ENCODE results near the gene ADGRD1.

Gene ADGRD1

DNA sequence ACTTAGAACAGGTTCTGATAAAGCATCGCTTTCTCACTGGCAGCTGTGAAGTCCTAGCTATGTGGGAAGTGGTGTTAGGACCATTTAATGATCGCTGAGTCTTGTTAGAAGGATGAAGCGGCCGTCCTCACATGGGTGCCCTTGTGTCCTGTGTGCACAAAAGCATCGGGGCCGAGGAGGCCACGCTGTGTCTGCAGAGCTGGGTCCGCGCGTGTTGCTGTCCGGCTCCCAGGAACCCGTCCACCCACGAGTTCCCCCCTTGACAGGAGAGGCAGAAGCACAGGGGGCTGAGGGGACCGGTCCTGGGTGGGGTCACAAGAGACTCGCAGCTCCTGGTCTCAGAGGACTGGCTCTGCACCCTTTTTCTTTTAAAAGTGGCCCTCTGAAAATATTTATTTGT lies 90.4 kb downstream of the ADGRD1 start:
- no peak overlapping the region for H3K4me3 ChIP-seq (ENCODE audit: low read depth, low read length)
- TF ChIP-seq, protein P1, sequence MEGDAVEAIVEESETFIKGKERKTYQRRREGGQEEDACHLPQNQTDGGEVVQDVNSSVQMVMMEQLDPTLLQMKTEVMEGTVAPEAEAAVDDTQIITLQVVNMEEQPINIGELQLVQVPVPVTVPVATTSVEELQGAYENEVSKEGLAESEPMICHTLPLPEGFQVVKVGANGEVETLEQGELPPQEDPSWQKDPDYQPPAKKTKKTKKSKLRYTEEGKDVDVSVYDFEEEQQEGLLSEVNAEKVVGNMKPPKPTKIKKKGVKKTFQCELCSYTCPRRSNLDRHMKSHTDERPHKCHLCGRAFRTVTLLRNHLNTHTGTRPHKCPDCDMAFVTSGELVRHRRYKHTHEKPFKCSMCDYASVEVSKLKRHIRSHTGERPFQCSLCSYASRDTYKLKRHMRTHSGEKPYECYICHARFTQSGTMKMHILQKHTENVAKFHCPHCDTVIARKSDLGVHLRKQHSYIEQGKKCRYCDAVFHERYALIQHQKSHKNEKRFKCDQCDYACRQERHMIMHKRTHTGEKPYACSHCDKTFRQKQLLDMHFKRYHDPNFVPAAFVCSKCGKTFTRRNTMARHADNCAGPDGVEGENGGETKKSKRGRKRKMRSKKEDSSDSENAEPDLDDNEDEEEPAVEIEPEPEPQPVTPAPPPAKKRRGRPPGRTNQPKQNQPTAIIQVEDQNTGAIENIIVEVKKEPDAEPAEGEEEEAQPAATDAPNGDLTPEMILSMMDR (IDR thresholded peaks at IDR 0.05; ENCODE audit: low read depth, low read length): no peak

DNA sequence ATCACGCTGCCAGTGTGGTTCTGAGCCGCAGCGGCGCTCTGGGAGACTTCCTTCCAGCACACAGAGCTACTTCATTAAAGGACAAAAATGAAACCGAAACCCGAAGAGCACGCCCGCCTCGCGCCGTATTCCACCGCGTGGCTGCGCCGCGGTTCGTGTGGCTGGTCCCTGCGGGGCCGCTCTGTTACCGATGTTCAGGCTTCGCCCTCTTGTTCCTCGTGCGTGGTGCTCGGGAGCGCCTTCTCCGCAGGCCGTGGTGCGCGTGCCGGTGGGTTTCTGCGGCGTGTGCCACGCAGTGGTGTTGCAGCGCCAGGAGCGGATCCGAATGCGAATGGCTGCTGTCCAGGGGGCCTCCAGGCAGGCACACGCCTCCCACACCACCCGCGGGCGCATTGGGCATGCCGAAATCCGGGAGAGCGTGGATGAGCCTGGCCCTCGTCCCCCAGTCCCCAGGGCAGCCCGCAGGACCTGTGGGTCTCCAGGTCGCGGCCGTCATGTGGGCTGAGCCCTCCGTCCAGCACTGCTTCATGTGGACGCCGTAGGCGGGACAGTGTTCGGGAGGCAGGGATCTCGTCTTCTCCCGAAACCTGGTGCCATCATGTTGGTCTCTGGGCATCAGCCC lies 91.2 kb downstream of the ADGRD1 start:
- TF ChIP-seq, protein P1 (IDR thresholded peaks at IDR 0.05; ENCODE audit: low read depth, low read length): no peak
- no peak overlapping the region for H3K4me3 ChIP-seq (ENCODE audit: low read depth, low read length)

DNA sequence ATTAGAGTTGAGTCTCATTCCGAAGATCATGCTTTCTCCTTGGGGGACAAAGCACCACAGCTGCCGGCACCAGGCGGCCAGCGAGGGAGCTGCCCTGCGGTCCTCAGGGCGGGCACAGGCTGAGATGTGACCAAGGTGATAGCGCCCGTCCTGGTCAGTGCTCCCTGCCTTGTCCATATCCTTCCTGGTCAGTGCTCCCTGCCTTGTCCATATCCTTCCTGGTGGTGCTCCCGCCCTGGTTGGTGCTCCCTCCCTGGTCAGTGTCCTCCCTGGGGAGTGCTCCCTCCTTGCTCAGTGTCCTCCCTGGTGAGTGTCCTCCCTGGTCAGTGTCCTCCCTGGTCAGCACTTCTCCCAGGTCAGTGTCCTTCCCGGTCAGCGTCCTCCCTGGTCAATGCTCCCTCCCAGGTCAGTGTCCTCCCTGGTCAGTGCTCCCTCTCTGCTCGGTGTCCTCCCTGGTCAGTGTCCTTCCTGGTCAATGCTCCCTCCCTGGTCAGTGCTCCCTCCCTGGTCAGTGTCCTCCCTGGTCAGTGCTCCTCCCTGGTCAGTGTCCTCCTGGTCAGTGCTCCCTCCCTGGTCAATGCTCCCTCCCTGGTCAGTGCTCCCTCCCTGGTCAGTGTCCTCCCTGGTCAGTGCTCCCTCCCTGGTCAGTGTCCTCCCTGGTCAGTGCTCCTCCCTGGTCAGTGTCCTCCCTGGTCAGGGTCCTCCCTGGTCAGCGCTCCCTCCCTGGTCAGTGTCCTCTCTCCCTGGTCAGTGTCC lies 92.2 kb downstream of the ADGRD1 start:
- TF ChIP-seq, protein P1 (IDR thresholded peaks at IDR 0.05; ENCODE audit: low read depth, low read length): no peak
- no peak overlapping the region for H3K4me3 ChIP-seq (ENCODE audit: low read depth, low read length)

DNA sequence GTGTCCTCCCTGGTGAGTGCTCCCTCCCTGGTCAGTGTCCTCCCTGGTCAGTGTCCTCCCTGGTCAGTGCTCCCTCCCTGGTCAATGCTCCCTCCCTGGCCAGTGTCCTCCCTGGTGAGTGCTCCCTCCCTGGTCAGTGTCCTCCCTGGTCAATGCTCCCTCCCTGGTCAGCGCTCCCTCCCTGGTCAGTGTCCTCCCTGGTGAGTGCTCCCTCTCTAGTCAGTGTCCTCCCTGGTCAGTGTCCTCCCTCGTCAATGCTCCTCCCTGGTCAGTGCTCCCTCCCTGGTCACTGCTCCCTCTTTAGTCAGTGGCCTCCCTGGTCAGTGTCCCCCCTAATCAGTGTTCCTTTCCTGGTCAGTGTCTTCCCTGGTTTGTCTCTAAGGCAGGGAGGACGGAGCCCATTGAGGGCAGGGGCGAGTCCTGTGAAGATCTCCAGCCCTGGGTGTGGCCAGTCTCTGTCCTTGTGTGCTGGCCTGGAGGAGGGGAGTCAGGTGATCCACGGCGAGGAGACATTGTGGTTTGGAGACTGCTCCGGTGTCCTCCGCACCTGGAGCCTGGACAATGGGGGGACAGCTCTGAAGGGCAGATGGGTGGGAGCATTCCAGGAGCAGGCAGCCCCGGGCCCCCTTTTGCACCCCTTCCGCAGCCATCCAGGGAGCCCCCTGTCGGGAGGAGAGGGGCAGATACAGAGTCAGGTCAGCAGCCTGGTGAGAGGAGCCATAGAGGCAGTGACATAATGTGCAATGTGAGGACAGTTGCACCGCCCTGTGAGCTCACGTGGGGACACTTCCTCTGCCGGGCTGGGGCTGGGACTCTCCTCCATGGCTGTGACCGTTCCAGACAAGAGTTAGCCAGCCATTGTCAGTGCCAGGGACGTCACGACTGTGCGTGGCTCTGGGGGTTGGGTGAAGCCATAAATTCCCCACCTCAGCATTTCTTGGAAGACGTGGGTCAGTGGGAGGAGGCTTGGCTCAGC lies 93.4 kb downstream of the ADGRD1 start:
- TF ChIP-seq, protein P1 (IDR thresholded peaks at IDR 0.05; ENCODE audit: low read depth, low read length): no peak

DNA sequence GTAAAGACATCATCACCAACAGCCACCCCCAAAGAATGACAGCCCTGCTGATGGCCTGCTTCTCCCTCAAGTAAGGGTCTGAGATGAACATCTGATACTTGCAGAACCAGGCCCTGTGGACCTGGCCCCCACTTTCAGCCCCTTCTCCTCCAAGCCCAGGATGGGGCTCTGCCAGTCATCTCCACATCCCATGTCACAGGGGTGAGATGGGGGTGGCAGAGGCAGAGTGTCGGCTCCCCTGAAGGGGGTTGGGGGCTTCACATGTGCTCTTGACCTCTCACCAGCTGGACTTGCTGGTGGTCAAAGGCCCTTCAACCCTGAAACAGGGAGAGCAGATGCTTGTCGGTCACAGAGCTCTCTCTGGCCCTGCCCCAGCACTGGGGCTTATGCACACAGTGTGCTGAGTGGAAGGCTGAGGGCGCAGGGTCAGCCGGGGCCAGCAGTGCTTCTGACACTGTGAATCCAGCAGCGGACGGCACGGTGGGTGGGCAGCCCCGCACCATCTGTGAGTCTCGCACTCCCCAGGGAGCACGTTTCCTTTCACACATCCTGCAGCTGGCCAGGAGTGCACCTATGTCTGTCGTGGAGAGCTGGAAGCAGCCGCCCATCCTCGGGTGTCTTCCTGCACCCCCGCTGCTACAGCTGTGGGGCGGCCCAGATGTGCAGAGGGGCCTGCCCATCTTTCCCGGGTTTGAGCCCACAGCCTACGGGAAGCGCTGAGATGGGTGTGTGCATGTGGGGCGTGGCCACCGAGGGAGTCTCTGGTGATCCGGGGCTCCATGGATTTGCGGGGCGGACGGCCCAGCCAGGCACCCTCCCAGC lies 94.3 kb downstream of the ADGRD1 start:
- no peak overlapping the region for H3K4me3 ChIP-seq (ENCODE audit: low read depth, low read length)
- TF ChIP-seq, protein P1 (IDR thresholded peaks at IDR 0.05; ENCODE audit: low read depth, low read length): no peak

More for the DNA sequence above, 93.4 kb downstream of the ADGRD1 start:
- H3K4me3 ChIP-seq (ENCODE audit: low read depth, low read length): no peak overlapping the region

DNA sequence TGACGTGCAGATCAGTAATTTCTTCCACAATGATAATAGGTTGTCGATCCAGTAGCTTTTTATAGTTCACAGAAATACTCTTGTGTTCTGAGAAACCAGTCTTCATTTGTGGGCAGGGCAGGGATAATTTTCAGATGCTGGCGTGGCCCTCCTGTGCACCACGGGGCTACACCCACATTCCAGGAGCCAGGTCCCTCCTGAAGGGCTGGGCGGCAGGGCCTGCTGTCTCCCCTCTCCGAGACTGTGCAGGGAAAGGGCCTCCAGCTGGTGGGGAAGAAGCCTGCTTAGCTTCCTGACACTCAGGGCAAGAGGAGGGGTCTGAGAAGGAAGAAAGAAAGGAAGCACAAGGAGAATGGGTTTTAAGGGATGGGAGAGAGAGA lies 94.9 kb downstream of the ADGRD1 start:
- H3K4me3 ChIP-seq (ENCODE audit: low read depth, low read length): no peak overlapping the region
- TF ChIP-seq, protein P1 (IDR thresholded peaks at IDR 0.05; ENCODE audit: low read depth, low read length): no peak

Measured in WI38 (cell line).